GM21367 (cell line): ENCODE results near the gene NAT14.

ENCODE experiments used
- ATAC-seq: cut with Tn5 transposase; IDR thresholded peaks from one replicate; pipeline ENCODE4 v1.9.1; 2021; ENCODE audit not compliant: unreplicated experiment

Gene NAT14

GRCh38 chr19:55498246-55498840, 13.4 kb downstream of the NAT14 start:
- no peak for ATAC-seq

- no peak for ATAC-seq
Observed at GRCh38 chr19:55500368-55500952, 15.5 kb downstream of the NAT14 start.

- no peak for ATAC-seq
Observed at GRCh38 chr19:55502197-55502952, 17.4 kb downstream of the NAT14 start.

- ATAC-seq: no peak
Observed at GRCh38 chr19:55503157-55503501, 18.1 kb downstream of the NAT14 start.

GRCh38 chr19:55503502-55504251, 18.7 kb downstream of the NAT14 start:
- ATAC-seq: no peak

- no peak for ATAC-seq
Observed at GRCh38 chr19:55504252-55504603, 19.2 kb downstream of the NAT14 start.

GRCh38 chr19:55504981-55505380, 20.0 kb downstream of the NAT14 start:
- no peak for ATAC-seq

GRCh38 chr19:55508120-55508519, 23.1 kb downstream of the NAT14 start:
- ATAC-seq: no peak

GRCh38 chr19:55516878-55517620, 32.1 kb downstream of the NAT14 start:
- peak; percentile 90 for ATAC-seq

- no peak for ATAC-seq
Observed at GRCh38 chr19:55519451-55520311, 34.7 kb downstream of the NAT14 start.

GRCh38 chr19:55520691-55521292, 35.8 kb downstream of the NAT14 start:
- ATAC-seq: no peak

GRCh38 chr19:55525289-55526101, 40.5 kb downstream of the NAT14 start:
- ATAC-seq: no peak

GRCh38 chr19:55526216-55527196, 41.5 kb downstream of the NAT14 start:
- ATAC-seq: no peak

- no peak for ATAC-seq
Observed at GRCh38 chr19:55527197-55528029, 42.4 kb downstream of the NAT14 start.

- ATAC-seq: no peak
Observed at GRCh38 chr19:55528030-55528803, 43.2 kb downstream of the NAT14 start.

- ATAC-seq: no peak
Observed at GRCh38 chr19:55529636-55530234, 44.7 kb downstream of the NAT14 start.
